GM12878 (cell line): ENCODE results near the gene IL19.

Experiments
- BRCA1 ChIP-seq: IDR thresholded peaks from 2 replicates; pipeline ENCODE4 v1.6.1; 2011; ENCODE audit warnings: low read depth, low read length, improper control_type of control experiment
- MYC ChIP-seq: IDR thresholded peaks from 2 replicates; pipeline ENCODE4 v1.6.1; 2011; ENCODE audit warnings: mild to moderate bottlenecking, low read length, moderate library complexity, inconsistent platforms; ENCODE audit not compliant: insufficient read depth, insufficient replicate concordance, insufficient read length, severe bottlenecking
- NFIC ChIP-seq: IDR thresholded peaks from 2 replicates; pipeline ENCODE4 v1.6.1; 2012; ENCODE audit warnings: low read depth, mild to moderate bottlenecking, inconsistent platforms, low read length, moderate library complexity
- PML ChIP-seq: IDR thresholded peaks from 2 replicates; pipeline ENCODE4 v1.6.1; 2012; ENCODE audit warnings: low read length, inconsistent platforms
- POLR2A ChIP-seq: IDR thresholded peaks from 2 replicates; pipeline ENCODE4 v1.6.1; 2011; ENCODE audit warnings: low read depth, mild to moderate bottlenecking, low read length
- YY1 ChIP-seq: IDR thresholded peaks from 2 replicates; pipeline ENCODE4 v1.6.1; 2011; ENCODE audit warnings: low read depth, mild to moderate bottlenecking, low read length
- TF ChIP-seq, protein P1 (sequence below): IDR thresholded peaks from 2 replicates; pipeline ENCODE4 v1.6.1; 2012; ENCODE audit warnings: low read depth, low read length, improper control_type of control experiment
- TF ChIP-seq, protein P2 (sequence below): IDR thresholded peaks from 2 replicates; pipeline ENCODE4 v1.6.1; 2011; ENCODE audit warnings: low read depth, mild to moderate bottlenecking, low read length, moderate library complexity, borderline replicate concordance; ENCODE audit errors: extremely low read depth
- TF ChIP-seq, protein P3 (sequence below): IDR thresholded peaks from 2 replicates; pipeline ENCODE4 v1.6.1; 2012; ENCODE audit warnings: low read depth, low read length, improper control_type of control experiment
- TF ChIP-seq, protein P4 (sequence below), 3 experiments: IDR thresholded peaks in 2 of 3; conservative IDR thresholded peaks in 1 of 3; 2 replicates each; pipeline ENCODE4 v1.5.1; 2011; ENCODE audit warnings: low read depth in 3 of 3, low read length in 3 of 3, mild to moderate bottlenecking in 3 of 3, control low read depth in 2 of 3, moderate library complexity in 2 of 3, inconsistent platforms in 1 of 3, mixed read lengths in 1 of 3; ENCODE audit not compliant: control insufficient read depth in 2 of 3, insufficient read depth in 1 of 3; ENCODE audit errors: extremely low read depth in 1 of 3
- TF ChIP-seq, protein P5 (sequence below): fragments of 450-650 bp; conservative IDR thresholded peaks from 2 replicates; pipeline ENCODE4 v1.6.1; 2017; ENCODE audit warnings: mild to moderate bottlenecking, moderate library complexity

DNA sequence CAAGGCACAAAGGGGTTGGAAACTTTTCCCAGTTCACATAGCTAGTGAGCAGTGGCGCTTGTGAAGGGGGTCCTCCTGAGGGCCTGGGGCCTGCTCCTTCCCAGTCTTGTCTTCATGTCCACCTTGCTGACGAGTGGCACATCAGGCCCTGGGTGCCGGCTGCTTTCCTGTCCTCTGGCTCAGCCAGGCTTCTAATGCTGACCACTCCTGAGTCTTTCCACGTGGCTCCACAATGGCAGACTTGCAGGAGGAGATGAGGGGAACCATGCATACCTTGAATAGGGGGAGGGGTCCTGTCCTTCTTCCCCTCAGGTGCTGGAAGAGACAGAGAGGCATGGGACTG is 47.1 kb upstream of the IL19 start:
- TF ChIP-seq, protein P1, sequence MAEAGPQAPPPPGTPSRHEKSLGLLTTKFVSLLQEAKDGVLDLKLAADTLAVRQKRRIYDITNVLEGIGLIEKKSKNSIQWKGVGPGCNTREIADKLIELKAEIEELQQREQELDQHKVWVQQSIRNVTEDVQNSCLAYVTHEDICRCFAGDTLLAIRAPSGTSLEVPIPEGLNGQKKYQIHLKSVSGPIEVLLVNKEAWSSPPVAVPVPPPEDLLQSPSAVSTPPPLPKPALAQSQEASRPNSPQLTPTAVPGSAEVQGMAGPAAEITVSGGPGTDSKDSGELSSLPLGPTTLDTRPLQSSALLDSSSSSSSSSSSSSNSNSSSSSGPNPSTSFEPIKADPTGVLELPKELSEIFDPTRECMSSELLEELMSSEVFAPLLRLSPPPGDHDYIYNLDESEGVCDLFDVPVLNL, result no peak
- TF ChIP-seq NFIC (no peak), BRCA1 (no peak), POLR2A (no peak), MYC (no peak), YY1 (no peak), PML (no peak)
- TF ChIP-seq, protein P2, sequence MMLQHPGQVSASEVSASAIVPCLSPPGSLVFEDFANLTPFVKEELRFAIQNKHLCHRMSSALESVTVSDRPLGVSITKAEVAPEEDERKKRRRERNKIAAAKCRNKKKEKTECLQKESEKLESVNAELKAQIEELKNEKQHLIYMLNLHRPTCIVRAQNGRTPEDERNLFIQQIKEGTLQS, result no peak
- TF ChIP-seq, protein P3, sequence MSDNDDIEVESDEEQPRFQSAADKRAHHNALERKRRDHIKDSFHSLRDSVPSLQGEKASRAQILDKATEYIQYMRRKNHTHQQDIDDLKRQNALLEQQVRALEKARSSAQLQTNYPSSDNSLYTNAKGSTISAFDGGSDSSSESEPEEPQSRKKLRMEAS, result no peak
- TF ChIP-seq, protein P4, sequence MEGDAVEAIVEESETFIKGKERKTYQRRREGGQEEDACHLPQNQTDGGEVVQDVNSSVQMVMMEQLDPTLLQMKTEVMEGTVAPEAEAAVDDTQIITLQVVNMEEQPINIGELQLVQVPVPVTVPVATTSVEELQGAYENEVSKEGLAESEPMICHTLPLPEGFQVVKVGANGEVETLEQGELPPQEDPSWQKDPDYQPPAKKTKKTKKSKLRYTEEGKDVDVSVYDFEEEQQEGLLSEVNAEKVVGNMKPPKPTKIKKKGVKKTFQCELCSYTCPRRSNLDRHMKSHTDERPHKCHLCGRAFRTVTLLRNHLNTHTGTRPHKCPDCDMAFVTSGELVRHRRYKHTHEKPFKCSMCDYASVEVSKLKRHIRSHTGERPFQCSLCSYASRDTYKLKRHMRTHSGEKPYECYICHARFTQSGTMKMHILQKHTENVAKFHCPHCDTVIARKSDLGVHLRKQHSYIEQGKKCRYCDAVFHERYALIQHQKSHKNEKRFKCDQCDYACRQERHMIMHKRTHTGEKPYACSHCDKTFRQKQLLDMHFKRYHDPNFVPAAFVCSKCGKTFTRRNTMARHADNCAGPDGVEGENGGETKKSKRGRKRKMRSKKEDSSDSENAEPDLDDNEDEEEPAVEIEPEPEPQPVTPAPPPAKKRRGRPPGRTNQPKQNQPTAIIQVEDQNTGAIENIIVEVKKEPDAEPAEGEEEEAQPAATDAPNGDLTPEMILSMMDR (IDR thresholded peaks at IDR 0.05 in 2 of 3, conservative IDR thresholded peaks at IDR 0.05 in 1 of 3; ENCODE audit: control insufficient read depth in 2 of 3, extremely low read depth in 1 of 3, insufficient read depth in 1 of 3, low read depth in 3 of 3, low read length in 3 of 3), result no peak
- TF ChIP-seq, protein P5, sequence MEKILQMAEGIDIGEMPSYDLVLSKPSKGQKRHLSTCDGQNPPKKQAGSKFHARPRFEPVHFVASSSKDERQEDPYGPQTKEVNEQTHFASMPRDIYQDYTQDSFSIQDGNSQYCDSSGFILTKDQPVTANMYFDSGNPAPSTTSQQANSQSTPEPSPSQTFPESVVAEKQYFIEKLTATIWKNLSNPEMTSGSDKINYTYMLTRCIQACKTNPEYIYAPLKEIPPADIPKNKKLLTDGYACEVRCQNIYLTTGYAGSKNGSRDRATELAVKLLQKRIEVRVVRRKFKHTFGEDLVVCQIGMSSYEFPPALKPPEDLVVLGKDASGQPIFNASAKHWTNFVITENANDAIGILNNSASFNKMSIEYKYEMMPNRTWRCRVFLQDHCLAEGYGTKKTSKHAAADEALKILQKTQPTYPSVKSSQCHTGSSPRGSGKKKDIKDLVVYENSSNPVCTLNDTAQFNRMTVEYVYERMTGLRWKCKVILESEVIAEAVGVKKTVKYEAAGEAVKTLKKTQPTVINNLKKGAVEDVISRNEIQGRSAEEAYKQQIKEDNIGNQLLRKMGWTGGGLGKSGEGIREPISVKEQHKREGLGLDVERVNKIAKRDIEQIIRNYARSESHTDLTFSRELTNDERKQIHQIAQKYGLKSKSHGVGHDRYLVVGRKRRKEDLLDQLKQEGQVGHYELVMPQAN, result no peak
